ENCODE results near the gene TANK. TPM values are rescaled to one million over a fixed set of nuclear protein-coding genes. Genes with fewer than 3 reads are reported as not detected.

The TANK gene
- total and polyA plus RNA-seq, 2 experiments from 2014 or later: 17.9 to 33.2 TPM

- peak in 1 of 2 donors; percentile 12 for DNase-seq (ENCODE audit: low read depth in 1 of 2, low spot score in 1 of 2)
- TF ChIP-seq, protein P1, sequence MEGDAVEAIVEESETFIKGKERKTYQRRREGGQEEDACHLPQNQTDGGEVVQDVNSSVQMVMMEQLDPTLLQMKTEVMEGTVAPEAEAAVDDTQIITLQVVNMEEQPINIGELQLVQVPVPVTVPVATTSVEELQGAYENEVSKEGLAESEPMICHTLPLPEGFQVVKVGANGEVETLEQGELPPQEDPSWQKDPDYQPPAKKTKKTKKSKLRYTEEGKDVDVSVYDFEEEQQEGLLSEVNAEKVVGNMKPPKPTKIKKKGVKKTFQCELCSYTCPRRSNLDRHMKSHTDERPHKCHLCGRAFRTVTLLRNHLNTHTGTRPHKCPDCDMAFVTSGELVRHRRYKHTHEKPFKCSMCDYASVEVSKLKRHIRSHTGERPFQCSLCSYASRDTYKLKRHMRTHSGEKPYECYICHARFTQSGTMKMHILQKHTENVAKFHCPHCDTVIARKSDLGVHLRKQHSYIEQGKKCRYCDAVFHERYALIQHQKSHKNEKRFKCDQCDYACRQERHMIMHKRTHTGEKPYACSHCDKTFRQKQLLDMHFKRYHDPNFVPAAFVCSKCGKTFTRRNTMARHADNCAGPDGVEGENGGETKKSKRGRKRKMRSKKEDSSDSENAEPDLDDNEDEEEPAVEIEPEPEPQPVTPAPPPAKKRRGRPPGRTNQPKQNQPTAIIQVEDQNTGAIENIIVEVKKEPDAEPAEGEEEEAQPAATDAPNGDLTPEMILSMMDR (IDR thresholded peaks at IDR 0.05; ENCODE audit: low read depth, low read length): no peak
- Histone ChIP-seq H3K4me1 (ENCODE audit: low read depth) (no peaks in the 10 kb centered on the region), H3K27ac (no peak overlapping the region), H3K27me3 (no peaks in the 10 kb centered on the region), H3K36me3 (peaks cover 14% of the 10 kb centered on the region), H3K9me3 (ENCODE audit: low read depth) (no peaks in the 10 kb centered on the region), H3K4me3 (no peak overlapping the region)
Observed at GRCh38 chr2:161207941-161208340, 47.7 kb downstream of the TANK start.

DNA sequence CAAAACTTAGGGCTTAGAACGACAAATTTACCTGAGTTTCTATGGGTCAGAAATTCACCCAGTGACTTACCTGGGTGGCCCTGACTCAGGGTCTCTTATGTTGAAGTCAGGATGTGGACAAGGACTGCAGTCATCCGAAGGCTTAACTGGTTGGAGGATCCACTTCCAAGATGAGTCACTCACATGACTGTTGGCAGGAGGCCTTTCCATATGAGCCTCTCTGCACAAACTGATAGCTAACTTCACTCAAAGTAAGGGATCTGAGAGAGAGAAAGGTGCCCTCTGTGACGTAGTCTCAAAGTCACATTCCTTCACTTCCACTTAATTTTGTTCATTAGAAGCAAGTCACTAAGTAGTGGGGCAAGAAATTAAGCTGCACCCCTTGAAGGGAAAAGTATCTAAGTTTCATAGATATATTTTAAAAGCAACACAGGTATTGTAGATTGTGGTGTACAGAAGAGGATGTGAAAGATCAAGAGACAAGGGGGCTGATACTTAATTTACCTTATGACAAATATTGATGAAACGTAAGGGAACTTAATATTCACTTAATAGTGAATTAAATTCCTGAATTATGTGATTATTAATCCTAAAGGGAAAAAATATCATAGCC is 48.4 kb downstream of the TANK start:
- H3K4me3 ChIP-seq: no peak overlapping the region
- no peaks in the 10 kb centered on the region for H3K27me3 ChIP-seq
- H3K27ac ChIP-seq: no peak overlapping the region
- TF ChIP-seq, protein P1 (IDR thresholded peaks at IDR 0.05; ENCODE audit: low read depth, low read length): no peak
- H3K4me1 ChIP-seq (ENCODE audit: low read depth): no peaks in the 10 kb centered on the region
- H3K9me3 ChIP-seq (ENCODE audit: low read depth): no peaks in the 10 kb centered on the region
- H3K36me3 ChIP-seq: peaks cover 14% of the 10 kb centered on the region
- DNase-seq (ENCODE audit: low read depth in 1 of 2, low spot score in 1 of 2): peak in 1 of 2 donors; percentile 72

DNA sequence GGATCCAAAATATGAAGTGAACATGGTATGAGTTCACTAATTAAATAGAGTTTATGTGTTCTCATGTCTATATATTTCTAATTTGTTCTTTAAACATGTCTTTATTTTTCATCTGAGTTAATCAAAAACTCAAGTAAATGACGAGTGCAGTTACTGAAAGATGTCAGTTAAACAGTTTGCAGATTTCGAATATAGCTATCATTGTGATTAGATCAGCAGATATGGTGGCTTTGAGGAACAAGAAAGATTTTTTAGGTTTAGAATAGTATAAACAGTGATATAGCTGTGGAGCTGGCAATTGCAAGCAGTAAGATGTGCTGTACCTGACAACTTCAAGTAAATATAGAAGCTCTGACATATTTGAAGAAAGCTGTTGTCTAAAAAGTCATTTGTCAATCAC is 49.7 kb downstream of the TANK start:
- H3K27me3 ChIP-seq: no peaks in the 10 kb centered on the region
- H3K4me3 ChIP-seq: no peak overlapping the region
- no peaks in the 10 kb centered on the region for H3K9me3 ChIP-seq (ENCODE audit: low read depth)
- no peak overlapping the region for H3K27ac ChIP-seq
- TF ChIP-seq, protein P1 (IDR thresholded peaks at IDR 0.05; ENCODE audit: low read depth, low read length): no peak
- H3K4me1 ChIP-seq (ENCODE audit: low read depth): no peaks in the 10 kb centered on the region
- DNase-seq (ENCODE audit: low read depth in 1 of 2, low spot score in 1 of 2): no peak
- peaks cover 11% of the 10 kb centered on the region for H3K36me3 ChIP-seq

GRCh38 chr2:161217597-161218185 is 57.5 kb downstream of the TANK start:
- Histone ChIP-seq H3K27ac (no peak overlapping the region), H3K27me3 (no peaks in the 10 kb centered on the region), H3K4me3 (no peak overlapping the region), H3K36me3 (peaks cover 4% of the 10 kb centered on the region), H3K4me1 (ENCODE audit: low read depth) (no peaks in the 10 kb centered on the region), H3K9me3 (ENCODE audit: low read depth) (no peaks in the 10 kb centered on the region)
- TF ChIP-seq, protein P1 (IDR thresholded peaks at IDR 0.05; ENCODE audit: low read depth, low read length): no peak
- no peak for DNase-seq (ENCODE audit: low read depth in 1 of 2, low spot score in 1 of 2)

DNA sequence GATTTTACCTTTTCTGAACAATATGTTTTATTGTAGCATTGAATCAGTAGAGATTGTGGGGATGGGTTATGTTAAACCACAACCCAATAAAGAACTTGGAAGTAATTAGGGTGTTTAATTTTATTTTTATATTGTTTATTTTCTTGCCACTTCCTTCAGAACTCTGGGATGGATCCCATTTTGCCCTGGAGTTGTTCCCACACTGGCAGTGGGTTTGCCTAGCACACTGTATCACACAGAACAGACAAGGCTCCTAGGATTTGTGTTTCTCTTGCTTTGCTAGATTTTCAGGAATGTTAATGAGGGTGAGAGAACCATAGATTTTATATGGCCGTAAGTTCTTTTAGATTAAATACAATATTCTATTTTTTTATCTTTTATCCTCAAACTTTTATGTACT is 59.0 kb downstream of the TANK start:
- Histone ChIP-seq H3K9me3 (ENCODE audit: low read depth) (no peaks in the 10 kb centered on the region), H3K4me3 (no peak overlapping the region), H3K36me3 (peaks cover 4% of the 10 kb centered on the region), H3K4me1 (ENCODE audit: low read depth) (no peaks in the 10 kb centered on the region), H3K27ac (no peak overlapping the region), H3K27me3 (no peaks in the 10 kb centered on the region)
- no peak for DNase-seq (ENCODE audit: low read depth in 1 of 2, low spot score in 1 of 2)
- TF ChIP-seq, protein P1 (IDR thresholded peaks at IDR 0.05; ENCODE audit: low read depth, low read length): no peak

Data from cardiac muscle cell (in vitro differentiated cells and primary cell).